Gastrocnemius medialis (tissue), 4 donors: ENCODE results near the gene MPHOSPH6. TPM values are rescaled to one million over a fixed set of nuclear protein-coding genes. Genes with fewer than 3 reads are reported as not detected.

ENCODE experiments used
- ATAC-seq, 2 donors: fragments of 150-250 bp; one replicate each; pipeline ENCODE4 v1.9.1; 2016
- DNase-seq, 2 donors: peaks; one replicate each; pipeline ENCODE4 v3.0.0-alpha.2; 2019
- H3K27ac ChIP-seq, 4 donors: fragments of 200-600 bp; sonication (generic); 1 replicate in 1 of 4; 2 replicates in 3 of 4; pipeline ENCODE4 v1.5.1; 2016 to 2018; ENCODE audit warnings: mild to moderate bottlenecking in 2 of 4, moderate library complexity in 1 of 4
- H3K27me3 ChIP-seq, 3 donors: fragments of 200-600 bp; sonication (generic) in 2 of 3; 1 replicate in 1 of 3; 2 replicates in 2 of 3; pipeline versions ENCODE4 v1.5.1 to v1.6.0; 2016 to 2019; ENCODE audit warnings: mild to moderate bottlenecking in 1 of 3, moderate library complexity in 1 of 3
- H3K36me3 ChIP-seq, 2 donors: fragments of 200-600 bp; sonication (generic) in 1 of 2; one replicate each; pipeline ENCODE4 v1.5.1; 2017 to 2018
- H3K4me1 ChIP-seq, 2 donors: fragments of 200-600 bp; sonication (generic) in 1 of 2; one replicate each; pipeline ENCODE4 v1.5.1; 2016 to 2017; ENCODE audit warnings: mild to moderate bottlenecking in 2 of 2
- H3K4me3 ChIP-seq, 4 donors: fragments of 200-600 bp; sonication (generic) in 3 of 4; 1 replicate in 1 of 4; 2 replicates in 3 of 4; pipeline ENCODE4 v1.5.1; 2016 to 2019; ENCODE audit warnings: mild to moderate bottlenecking in 2 of 4
- H3K9me3 ChIP-seq, 3 donors: fragments of 200-600 bp; sonication (generic) in 2 of 3; 1 replicate in 1 of 3; 2 replicates in 2 of 3; pipeline ENCODE4 v1.5.1; 2016 to 2019
- POLR2A ChIP-seq, 2 donors: fragments of 450-650 bp; IDR thresholded peaks; one replicate each; pipeline ENCODE4 v1.6.1; 2017; ENCODE audit warnings: antibody characterized with exemption in 2 of 2, mild to moderate bottlenecking in 2 of 2, moderate library complexity in 2 of 2
- in situ Hi-C, 4 donors: fragments of 200-750 bp; cut with MboI; loops; one replicate each; pipeline versions ENCODE4 v1.15.0 to v1.8.0; 2017; ENCODE audit warnings: low sequenced_read_pairs in 4 of 4
- intact Hi-C: fragments of 100-400 bp; cut with DNase I; formaldehyde crosslinking; loops from one replicate; pipeline ENCODE4 v1.15.1; 2023; ENCODE audit warnings: low total_unique reads
- total RNA-seq, 4 donors: library from RNA; depleted of rRNA; stranded (reverse); fragments of >200 nt; gene quantifications; one replicate each; pipeline versions ENCODE4 v1.1.0 to v1.2.3, GENCODE V29; 2016
- TF ChIP-seq, protein P1 (sequence below), 5 experiments: fragments of 450-650 bp in 3 of 5; fragments of 200-600 bp in 2 of 5; sonication (generic) in 2 of 5; IDR thresholded peaks in 4 of 5; conservative IDR thresholded peaks in 1 of 5; 1 replicate in 4 of 5; 2 replicates in 1 of 5; pipeline ENCODE4 v1.5.1; 2016 to 2019; ENCODE audit warnings: antibody characterized with exemption in 5 of 5, mild to moderate bottlenecking in 3 of 5, moderate library complexity in 3 of 5

Gene MPHOSPH6
- total RNA-seq, 4 donors from 2014 or later, result 6.1 to 12.0 (median 9.3) TPM

- Histone ChIP-seq H3K36me3 (no peaks in the 10 kb centered on the region), H3K9me3 (no peaks in the 10 kb centered on the region), H3K27me3 (no peaks in the 10 kb centered on the region), H3K4me3 (no peak overlapping the region), H3K4me1 (peaks cover 0 to 4% of the 10 kb centered on the region in 2 donors), H3K27ac (no peak overlapping the region)
- ATAC-seq (no peak), DNase-seq (no peak)
- no peak for TF ChIP-seq POLR2A (IDR thresholded peaks at IDR 0.05)
- TF ChIP-seq, protein P1, sequence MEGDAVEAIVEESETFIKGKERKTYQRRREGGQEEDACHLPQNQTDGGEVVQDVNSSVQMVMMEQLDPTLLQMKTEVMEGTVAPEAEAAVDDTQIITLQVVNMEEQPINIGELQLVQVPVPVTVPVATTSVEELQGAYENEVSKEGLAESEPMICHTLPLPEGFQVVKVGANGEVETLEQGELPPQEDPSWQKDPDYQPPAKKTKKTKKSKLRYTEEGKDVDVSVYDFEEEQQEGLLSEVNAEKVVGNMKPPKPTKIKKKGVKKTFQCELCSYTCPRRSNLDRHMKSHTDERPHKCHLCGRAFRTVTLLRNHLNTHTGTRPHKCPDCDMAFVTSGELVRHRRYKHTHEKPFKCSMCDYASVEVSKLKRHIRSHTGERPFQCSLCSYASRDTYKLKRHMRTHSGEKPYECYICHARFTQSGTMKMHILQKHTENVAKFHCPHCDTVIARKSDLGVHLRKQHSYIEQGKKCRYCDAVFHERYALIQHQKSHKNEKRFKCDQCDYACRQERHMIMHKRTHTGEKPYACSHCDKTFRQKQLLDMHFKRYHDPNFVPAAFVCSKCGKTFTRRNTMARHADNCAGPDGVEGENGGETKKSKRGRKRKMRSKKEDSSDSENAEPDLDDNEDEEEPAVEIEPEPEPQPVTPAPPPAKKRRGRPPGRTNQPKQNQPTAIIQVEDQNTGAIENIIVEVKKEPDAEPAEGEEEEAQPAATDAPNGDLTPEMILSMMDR (IDR thresholded peaks at IDR 0.05 in 4 of 5, conservative IDR thresholded peaks at IDR 0.05 in 1 of 5), result no peak
- intact Hi-C loops, result no loop called here
- in situ Hi-C loops, result no loop called here
Measured at GRCh38 chr16:82192665-82193064, 22.6 kb upstream of the MPHOSPH6 start.

- intact Hi-C loops, result no loop called here
- TF ChIP-seq, protein P1 (IDR thresholded peaks at IDR 0.05 in 4 of 5, conservative IDR thresholded peaks at IDR 0.05 in 1 of 5), result no peak
- TF ChIP-seq POLR2A (IDR thresholded peaks at IDR 0.05), result no peak
- DNase-seq (no peak), ATAC-seq (no peak)
- in situ Hi-C loops, result no loop called here
- Histone ChIP-seq H3K27ac (no peak overlapping the region), H3K27me3 (no peaks in the 10 kb centered on the region), H3K4me1 (peaks cover 0 to 4% of the 10 kb centered on the region in 2 donors), H3K4me3 (no peak overlapping the region), H3K36me3 (no peaks in the 10 kb centered on the region), H3K9me3 (no peaks in the 10 kb centered on the region)
Measured at GRCh38 chr16:82190386-82190785, 20.4 kb upstream of the MPHOSPH6 start.

GRCh38 chr16:82187829-82188228, 17.8 kb upstream of the MPHOSPH6 start:
- Histone ChIP-seq H3K27ac (no peak overlapping the region), H3K27me3 (peaks cover 0 to 3% (median 0%) of the 10 kb centered on the region in 3 donors)
- ATAC-seq, result no peak

DNA sequence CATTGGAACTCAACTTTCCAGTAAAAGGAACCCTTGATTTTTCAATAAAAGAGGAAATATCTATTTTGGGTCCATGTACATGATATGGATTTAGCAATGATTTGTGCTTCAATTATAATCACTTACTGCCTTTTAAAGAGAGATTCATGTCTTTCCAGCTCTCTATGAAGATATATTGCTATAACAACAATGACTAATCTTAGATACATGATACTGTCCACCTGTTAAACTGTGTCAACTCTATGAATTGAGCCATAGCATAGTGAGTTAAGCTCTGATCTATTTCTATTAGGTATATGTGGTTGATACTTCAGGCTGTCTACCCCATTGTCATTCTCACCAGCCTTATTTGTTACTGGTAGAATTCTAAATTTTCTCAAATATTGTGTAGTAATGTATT, 15.0 kb upstream of the MPHOSPH6 start:
- Histone ChIP-seq H3K36me3 (no peaks in the 10 kb centered on the region), H3K4me1 (no peaks in the 10 kb centered on the region), H3K27ac (no peak overlapping the region), H3K9me3 (no peaks in the 10 kb centered on the region), H3K4me3 (no peak overlapping the region), H3K27me3 (peaks cover 0 to 3% (median 0%) of the 10 kb centered on the region in 3 donors)
- intact Hi-C loops (no loop called here), in situ Hi-C loops (no loop called here)
- TF ChIP-seq POLR2A (IDR thresholded peaks at IDR 0.05), result no peak
- TF ChIP-seq, protein P1 (IDR thresholded peaks at IDR 0.05 in 4 of 5, conservative IDR thresholded peaks at IDR 0.05 in 1 of 5), result no peak
- DNase-seq (no peak), ATAC-seq (no peak)

More at GRCh38 chr16:82187829-82188228, 17.8 kb upstream of the MPHOSPH6 start:
- intact Hi-C loops, result no loop called here
- DNase-seq, result no peak
- Histone ChIP-seq H3K9me3 (no peaks in the 10 kb centered on the region), H3K4me3 (no peak overlapping the region), H3K36me3 (no peaks in the 10 kb centered on the region), H3K4me1 (no peaks in the 10 kb centered on the region)
- in situ Hi-C loops, result no loop called here
- TF ChIP-seq POLR2A (IDR thresholded peaks at IDR 0.05), result no peak
- TF ChIP-seq, protein P1 (IDR thresholded peaks at IDR 0.05 in 4 of 5, conservative IDR thresholded peaks at IDR 0.05 in 1 of 5), result no peak

DNA sequence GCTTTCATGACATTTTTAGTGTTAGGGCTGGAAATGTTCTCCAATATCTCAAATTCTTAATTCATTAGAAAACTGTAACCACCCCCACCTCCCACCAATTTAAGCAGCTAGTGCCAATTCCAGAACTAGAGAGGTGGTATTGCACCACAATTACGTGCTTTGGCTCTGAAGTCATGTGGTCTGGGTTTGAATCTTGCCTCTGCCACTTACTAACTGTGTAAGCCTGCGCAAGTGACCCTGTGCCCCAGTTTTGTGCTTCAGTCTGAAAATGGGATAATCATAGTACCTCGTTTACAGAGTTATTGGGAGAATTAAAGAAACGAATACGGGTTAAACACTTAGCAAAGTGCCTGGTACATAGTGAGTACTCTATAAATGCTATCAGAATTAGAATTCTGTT, 14.2 kb upstream of the MPHOSPH6 start:
- Histone ChIP-seq H3K27ac (no peak overlapping the region), H3K4me3 (no peak overlapping the region), H3K27me3 (peaks cover 0 to 3% (median 0%) of the 10 kb centered on the region in 3 donors), H3K9me3 (no peaks in the 10 kb centered on the region), H3K36me3 (no peaks in the 10 kb centered on the region), H3K4me1 (no peaks in the 10 kb centered on the region)
- no peak for TF ChIP-seq POLR2A (IDR thresholded peaks at IDR 0.05)
- TF ChIP-seq, protein P1 (IDR thresholded peaks at IDR 0.05 in 4 of 5, conservative IDR thresholded peaks at IDR 0.05 in 1 of 5), result no peak
- intact Hi-C loops, result no loop called here
- ATAC-seq, result no peak
- in situ Hi-C loops, result no loop called here
- no peak for DNase-seq
